ENCODE data around the gene MEGF11.

Gene MEGF11

DNA sequence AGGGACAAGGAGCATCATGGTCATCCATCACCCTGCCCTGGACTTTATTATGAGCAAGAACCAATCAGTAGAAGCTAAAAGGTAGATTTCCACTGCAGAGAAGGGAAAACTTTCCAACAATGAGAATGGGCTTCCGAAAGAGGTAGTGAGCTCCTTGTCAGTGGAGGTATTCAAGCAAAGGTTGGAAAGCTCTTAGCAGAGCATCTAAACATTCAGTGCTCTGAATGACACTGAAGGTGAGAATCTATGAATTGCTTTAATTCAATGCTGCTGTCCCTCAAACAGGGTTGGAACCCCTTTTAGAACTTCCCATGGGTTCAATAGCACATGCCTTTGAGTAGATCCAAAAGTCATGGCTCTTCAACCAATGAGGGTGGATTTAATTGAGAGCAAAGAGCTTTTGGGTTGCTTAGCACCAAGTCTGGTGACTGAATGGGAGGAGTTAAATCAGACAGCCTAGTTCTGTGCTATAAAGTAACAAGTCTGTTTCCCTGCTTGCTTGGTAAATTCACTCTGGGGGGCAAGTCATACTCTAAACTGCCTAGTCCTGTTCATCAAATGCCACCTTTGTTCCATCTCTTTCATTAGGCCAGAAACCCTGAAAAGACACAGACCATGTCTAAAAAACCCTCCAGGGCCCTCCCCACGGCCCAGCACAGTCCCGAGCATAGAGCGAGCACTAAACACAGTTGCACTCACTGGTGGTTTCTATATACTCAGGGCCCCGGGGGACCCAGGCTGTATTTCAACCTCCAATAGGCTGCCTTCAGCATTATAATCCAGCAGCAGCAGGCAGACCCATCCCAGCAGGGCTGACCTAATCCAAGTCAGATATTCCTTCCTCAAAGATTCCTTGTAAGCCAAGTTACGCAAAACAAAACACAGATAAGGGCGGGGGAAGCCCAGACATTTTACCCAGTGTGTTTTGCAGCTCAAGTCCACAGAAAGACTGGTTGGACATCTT is 161.2 kb downstream of the MEGF11 start:
- no peaks in the 10 kb centered on the region for H3K36me3 ChIP-seq (ENCODE audit: control insufficient read depth in 1 of 2, insufficient read depth in 2 of 2, low read length in 2 of 2)

DNA sequence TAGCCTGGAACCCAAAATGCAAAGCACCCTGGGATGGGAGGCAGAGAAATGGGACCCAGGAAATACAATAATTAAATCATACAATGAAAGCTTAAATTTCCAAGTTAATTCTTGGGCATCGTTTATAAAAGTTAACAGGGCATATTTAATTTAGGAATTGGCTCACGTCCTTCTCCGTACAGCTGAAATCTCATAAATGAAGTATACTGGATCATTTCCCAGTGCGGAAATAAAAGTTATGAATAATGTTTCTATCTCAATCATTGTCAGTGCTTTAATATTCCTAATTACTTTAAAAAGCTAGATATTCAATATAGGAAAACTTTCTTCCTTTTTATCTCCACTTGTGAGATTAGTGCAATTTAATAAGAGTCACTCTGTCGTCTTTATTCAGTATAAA is 164.0 kb downstream of the MEGF11 start:
- Histone ChIP-seq H3K9me3 (ENCODE audit: control insufficient read depth in 1 of 2, low read length in 2 of 2) (peaks cover 0 to 6% of the 10 kb centered on the region in 2 donors), H3K27me3 (ENCODE audit: low read depth, low read length) (no peaks in the 10 kb centered on the region), H3K27ac (ENCODE audit: low read length) (no peak overlapping the region), H3K36me3 (ENCODE audit: control insufficient read depth in 1 of 2, insufficient read depth in 2 of 2, low read length in 2 of 2) (no peaks in the 10 kb centered on the region), H3K4me1 (ENCODE audit: control insufficient read depth in 1 of 2, insufficient read depth in 2 of 2, low read length in 2 of 2) (no peaks in the 10 kb centered on the region), H3K4me3 (ENCODE audit: low read depth in 1 of 2, low read length in 2 of 2) (no peak overlapping the region)

More for the DNA sequence above, 161.2 kb downstream of the MEGF11 start:
- no peaks in the 10 kb centered on the region for H3K27me3 ChIP-seq (ENCODE audit: low read depth, low read length)
- H3K4me3 ChIP-seq (ENCODE audit: low read depth in 1 of 2, low read length in 2 of 2): no peak overlapping the region
- no peak overlapping the region for H3K27ac ChIP-seq (ENCODE audit: low read length)
- H3K9me3 ChIP-seq (ENCODE audit: control insufficient read depth in 1 of 2, low read length in 2 of 2): no peaks in the 10 kb centered on the region
- no peaks in the 10 kb centered on the region for H3K4me1 ChIP-seq (ENCODE audit: control insufficient read depth in 1 of 2, insufficient read depth in 2 of 2, low read length in 2 of 2)

DNA sequence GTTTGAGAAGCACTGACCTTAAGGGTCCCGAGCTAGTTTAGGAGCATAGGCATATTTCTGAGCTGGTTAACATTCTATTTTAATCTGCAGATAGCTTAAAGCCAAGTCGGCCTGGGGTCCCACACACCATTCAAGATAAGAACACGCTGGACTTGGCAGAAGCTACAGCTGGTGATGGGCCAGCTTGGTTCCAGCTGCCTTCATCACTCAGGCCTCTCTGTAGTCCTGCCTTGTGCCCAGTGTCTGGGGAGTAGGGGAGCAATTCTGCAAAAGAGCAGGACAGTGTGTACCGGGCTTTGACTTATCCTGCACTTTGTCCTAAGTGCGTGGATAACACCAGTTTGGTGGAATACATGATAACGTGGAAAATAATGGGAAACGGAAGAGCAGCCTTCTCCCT is 164.5 kb downstream of the MEGF11 start:
- no peaks in the 10 kb centered on the region for H3K36me3 ChIP-seq (ENCODE audit: control insufficient read depth in 1 of 2, insufficient read depth in 2 of 2, low read length in 2 of 2)
- H3K4me3 ChIP-seq (ENCODE audit: low read depth in 1 of 2, low read length in 2 of 2): no peak overlapping the region
- H3K4me1 ChIP-seq (ENCODE audit: control insufficient read depth in 1 of 2, insufficient read depth in 2 of 2, low read length in 2 of 2): no peaks in the 10 kb centered on the region
- H3K27ac ChIP-seq (ENCODE audit: low read length): no peak overlapping the region
- no peaks in the 10 kb centered on the region for H3K27me3 ChIP-seq (ENCODE audit: low read depth, low read length)
- peaks cover 0 to 9% of the 10 kb centered on the region in 2 donors for H3K9me3 ChIP-seq (ENCODE audit: control insufficient read depth in 1 of 2, low read length in 2 of 2)

DNA sequence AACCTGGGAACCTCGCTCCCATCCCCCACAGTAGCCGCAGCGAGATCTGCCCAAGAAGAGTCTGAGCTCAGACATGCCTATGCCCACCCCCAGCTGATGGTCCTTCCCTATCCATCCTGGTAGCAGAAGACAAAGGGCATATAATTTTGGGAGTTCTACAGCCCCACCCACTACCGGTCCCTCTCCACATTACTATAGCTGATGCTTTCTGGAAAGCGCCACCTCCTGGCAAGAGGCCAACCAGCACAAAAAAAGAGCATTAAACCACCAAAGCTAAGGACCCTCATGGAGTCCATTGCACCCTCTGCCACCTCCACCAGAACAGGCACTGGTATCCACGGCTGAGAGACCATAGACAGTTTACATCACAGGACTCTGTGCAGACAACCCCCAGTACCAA is 168.4 kb downstream of the MEGF11 start:
- no peaks in the 10 kb centered on the region for H3K27me3 ChIP-seq (ENCODE audit: low read depth, low read length)
- peaks cover 0 to 9% of the 10 kb centered on the region in 2 donors for H3K9me3 ChIP-seq (ENCODE audit: control insufficient read depth in 1 of 2, low read length in 2 of 2)
- no peak overlapping the region for H3K27ac ChIP-seq (ENCODE audit: low read length)
- H3K36me3 ChIP-seq (ENCODE audit: control insufficient read depth in 1 of 2, insufficient read depth in 2 of 2, low read length in 2 of 2): no peaks in the 10 kb centered on the region
- H3K4me1 ChIP-seq (ENCODE audit: control insufficient read depth in 1 of 2, insufficient read depth in 2 of 2, low read length in 2 of 2): no peaks in the 10 kb centered on the region
- no peak overlapping the region for H3K4me3 ChIP-seq (ENCODE audit: low read depth in 1 of 2, low read length in 2 of 2)

DNA sequence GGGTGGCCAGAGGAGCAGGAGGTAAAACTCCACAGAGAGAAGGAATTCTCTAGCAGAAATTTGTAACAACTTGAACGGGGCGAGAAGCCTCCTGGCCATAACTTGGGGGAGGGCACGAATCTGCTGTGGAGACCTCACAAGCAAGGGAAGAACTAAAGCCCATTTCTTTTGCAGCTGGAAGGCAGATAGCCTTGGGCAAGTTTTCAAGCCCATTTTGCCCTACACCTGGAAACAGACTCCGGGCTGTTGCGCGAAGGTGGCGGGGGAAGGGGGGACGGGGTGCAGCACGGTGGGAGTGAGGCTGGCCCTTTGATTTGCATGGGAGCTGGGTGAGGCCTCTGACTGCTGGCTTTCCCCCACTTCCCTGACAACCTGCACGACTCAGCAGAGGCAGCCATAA is 168.8 kb downstream of the MEGF11 start:
- H3K4me1 ChIP-seq (ENCODE audit: control insufficient read depth in 1 of 2, insufficient read depth in 2 of 2, low read length in 2 of 2): no peaks in the 10 kb centered on the region
- no peak overlapping the region for H3K27ac ChIP-seq (ENCODE audit: low read length)
- peaks cover 0 to 9% of the 10 kb centered on the region in 2 donors for H3K9me3 ChIP-seq (ENCODE audit: control insufficient read depth in 1 of 2, low read length in 2 of 2)
- H3K36me3 ChIP-seq (ENCODE audit: control insufficient read depth in 1 of 2, insufficient read depth in 2 of 2, low read length in 2 of 2): no peaks in the 10 kb centered on the region
- H3K4me3 ChIP-seq (ENCODE audit: low read depth in 1 of 2, low read length in 2 of 2): no peak overlapping the region
- no peaks in the 10 kb centered on the region for H3K27me3 ChIP-seq (ENCODE audit: low read depth, low read length)

DNA sequence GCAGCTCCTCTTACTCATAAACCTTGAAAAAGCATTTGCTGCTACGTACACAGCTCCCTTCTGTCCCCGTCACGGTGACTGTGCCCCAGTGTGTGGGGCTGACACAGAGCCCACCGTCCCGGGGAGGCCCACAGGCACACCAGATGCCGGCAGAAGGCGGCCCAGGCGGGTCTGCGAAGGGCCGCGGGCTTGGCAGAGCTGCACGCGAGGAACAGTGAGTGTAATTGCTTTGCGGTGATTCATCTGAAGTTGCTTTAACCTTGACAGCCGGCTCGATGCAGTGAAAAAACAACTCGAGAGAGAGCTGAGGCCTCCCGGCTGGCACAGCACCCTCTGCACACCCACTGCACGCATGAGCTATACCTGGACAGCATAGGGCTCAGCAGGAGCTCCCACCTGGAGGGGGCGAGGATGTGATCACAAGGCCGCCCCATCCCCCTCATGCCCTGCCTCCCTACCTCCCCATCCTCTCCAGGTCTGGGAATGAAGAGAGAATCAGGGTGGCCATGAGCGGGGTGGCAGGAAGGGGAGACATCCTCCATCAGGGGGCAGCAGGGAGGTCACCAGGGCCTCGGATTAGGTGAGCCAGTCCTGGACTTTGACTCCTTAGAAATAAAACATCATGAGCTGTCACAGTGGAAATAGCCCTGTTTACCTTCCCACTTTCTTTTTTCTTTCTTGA is 172.7 kb downstream of the MEGF11 start:
- Histone ChIP-seq H3K27ac (ENCODE audit: low read length) (no peak overlapping the region), H3K4me3 (ENCODE audit: low read depth in 1 of 2, low read length in 2 of 2) (no peak overlapping the region), H3K27me3 (ENCODE audit: low read depth, low read length) (peaks cover 5% of the 10 kb centered on the region), H3K36me3 (ENCODE audit: control insufficient read depth in 1 of 2, insufficient read depth in 2 of 2, low read length in 2 of 2) (no peaks in the 10 kb centered on the region), H3K4me1 (ENCODE audit: control insufficient read depth in 1 of 2, insufficient read depth in 2 of 2, low read length in 2 of 2) (no peaks in the 10 kb centered on the region), H3K9me3 (ENCODE audit: control insufficient read depth in 1 of 2, low read length in 2 of 2) (peaks cover 0 to 9% of the 10 kb centered on the region in 2 donors)

DNA sequence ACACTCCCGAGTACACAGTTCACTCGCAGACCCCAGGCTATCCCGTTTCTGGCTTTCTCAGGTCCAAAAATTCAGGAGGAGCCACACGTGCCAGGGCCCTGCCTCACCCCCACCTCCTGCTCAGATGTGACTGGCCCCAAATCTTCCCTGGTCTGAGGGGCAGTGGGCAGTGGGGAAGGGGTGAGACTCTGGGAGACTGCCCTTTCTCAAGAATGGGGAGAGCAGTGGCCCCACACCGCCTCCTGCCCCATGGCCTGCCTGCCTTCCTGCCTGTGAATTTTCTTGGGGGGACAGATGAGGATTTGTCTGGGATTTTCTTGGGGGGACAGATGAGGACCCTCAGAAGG is 174.6 kb downstream of the MEGF11 start:
- Histone ChIP-seq H3K36me3 (ENCODE audit: control insufficient read depth in 1 of 2, insufficient read depth in 2 of 2, low read length in 2 of 2) (no peaks in the 10 kb centered on the region), H3K4me1 (ENCODE audit: control insufficient read depth in 1 of 2, insufficient read depth in 2 of 2, low read length in 2 of 2) (no peaks in the 10 kb centered on the region), H3K9me3 (ENCODE audit: control insufficient read depth in 1 of 2, low read length in 2 of 2) (no peaks in the 10 kb centered on the region), H3K27ac (ENCODE audit: low read length) (no peak overlapping the region), H3K27me3 (ENCODE audit: low read depth, low read length) (peaks cover 5% of the 10 kb centered on the region), H3K4me3 (ENCODE audit: low read depth in 1 of 2, low read length in 2 of 2) (no peak overlapping the region)

DNA sequence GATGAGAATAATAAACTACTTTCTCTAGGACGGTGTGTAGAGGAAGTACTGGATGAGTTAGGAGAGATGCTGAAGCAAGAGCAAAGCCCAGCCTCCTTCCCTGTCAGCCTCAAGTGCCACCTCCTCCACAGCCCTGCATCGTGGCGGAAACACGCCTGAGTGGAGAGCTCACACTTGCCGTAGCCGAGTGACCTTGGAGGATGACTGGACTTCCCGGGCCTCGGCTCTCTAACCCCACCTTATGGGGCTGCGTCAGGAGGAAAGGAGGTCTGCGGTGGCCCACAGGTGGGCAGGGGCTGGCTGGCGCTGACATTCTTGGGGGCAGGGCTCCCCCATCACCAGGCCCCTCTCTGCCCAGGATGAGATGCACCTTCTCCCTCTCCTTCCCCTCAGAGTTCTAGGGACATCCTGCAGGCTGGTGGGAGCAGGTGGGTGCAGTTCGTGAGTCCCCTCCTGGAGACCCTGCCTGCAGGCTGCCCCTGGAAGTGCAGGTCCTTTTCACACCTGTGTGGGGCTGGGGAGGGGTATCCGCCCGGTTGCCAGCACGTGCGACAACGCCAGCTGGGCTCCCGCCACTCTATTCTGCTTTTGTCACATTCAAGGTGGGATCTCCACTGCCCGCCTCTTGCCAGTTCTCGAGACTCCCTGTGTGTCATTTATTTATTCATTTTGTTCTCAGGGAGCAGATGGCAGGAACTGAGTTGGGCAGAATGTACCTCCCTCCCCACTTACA is 175.2 kb downstream of the MEGF11 start:
- Histone ChIP-seq H3K4me3 (ENCODE audit: low read depth in 1 of 2, low read length in 2 of 2) (no peak overlapping the region), H3K36me3 (ENCODE audit: control insufficient read depth in 1 of 2, insufficient read depth in 2 of 2, low read length in 2 of 2) (no peaks in the 10 kb centered on the region), H3K27ac (ENCODE audit: low read length) (no peak overlapping the region), H3K27me3 (ENCODE audit: low read depth, low read length) (peaks cover 5% of the 10 kb centered on the region), H3K9me3 (ENCODE audit: control insufficient read depth in 1 of 2, low read length in 2 of 2) (no peaks in the 10 kb centered on the region), H3K4me1 (ENCODE audit: control insufficient read depth in 1 of 2, insufficient read depth in 2 of 2, low read length in 2 of 2) (no peaks in the 10 kb centered on the region)

DNA sequence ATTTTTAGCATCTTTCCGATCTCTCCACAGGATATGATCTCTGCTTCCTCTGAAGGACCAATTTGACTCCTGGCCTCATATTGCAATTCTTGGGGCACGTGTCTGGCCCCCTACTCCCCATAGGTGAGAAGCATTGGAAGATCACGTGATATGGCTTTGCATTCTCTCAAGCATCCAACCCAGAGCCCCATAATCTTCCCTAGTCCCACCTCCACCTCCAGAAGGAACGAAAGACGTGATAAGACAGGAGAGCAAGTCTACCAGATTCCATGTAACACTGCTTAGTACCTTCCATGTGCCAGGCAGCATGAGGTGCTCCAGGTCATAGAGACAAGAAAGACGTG is 176.3 kb downstream of the MEGF11 start:
- Histone ChIP-seq H3K9me3 (ENCODE audit: control insufficient read depth in 1 of 2, low read length in 2 of 2) (no peaks in the 10 kb centered on the region), H3K4me3 (ENCODE audit: low read depth in 1 of 2, low read length in 2 of 2) (no peak overlapping the region), H3K36me3 (ENCODE audit: control insufficient read depth in 1 of 2, insufficient read depth in 2 of 2, low read length in 2 of 2) (no peaks in the 10 kb centered on the region), H3K27ac (ENCODE audit: low read length) (no peak overlapping the region), H3K4me1 (ENCODE audit: control insufficient read depth in 1 of 2, insufficient read depth in 2 of 2, low read length in 2 of 2) (no peaks in the 10 kb centered on the region), H3K27me3 (ENCODE audit: low read depth, low read length) (peaks cover 5% of the 10 kb centered on the region)

DNA sequence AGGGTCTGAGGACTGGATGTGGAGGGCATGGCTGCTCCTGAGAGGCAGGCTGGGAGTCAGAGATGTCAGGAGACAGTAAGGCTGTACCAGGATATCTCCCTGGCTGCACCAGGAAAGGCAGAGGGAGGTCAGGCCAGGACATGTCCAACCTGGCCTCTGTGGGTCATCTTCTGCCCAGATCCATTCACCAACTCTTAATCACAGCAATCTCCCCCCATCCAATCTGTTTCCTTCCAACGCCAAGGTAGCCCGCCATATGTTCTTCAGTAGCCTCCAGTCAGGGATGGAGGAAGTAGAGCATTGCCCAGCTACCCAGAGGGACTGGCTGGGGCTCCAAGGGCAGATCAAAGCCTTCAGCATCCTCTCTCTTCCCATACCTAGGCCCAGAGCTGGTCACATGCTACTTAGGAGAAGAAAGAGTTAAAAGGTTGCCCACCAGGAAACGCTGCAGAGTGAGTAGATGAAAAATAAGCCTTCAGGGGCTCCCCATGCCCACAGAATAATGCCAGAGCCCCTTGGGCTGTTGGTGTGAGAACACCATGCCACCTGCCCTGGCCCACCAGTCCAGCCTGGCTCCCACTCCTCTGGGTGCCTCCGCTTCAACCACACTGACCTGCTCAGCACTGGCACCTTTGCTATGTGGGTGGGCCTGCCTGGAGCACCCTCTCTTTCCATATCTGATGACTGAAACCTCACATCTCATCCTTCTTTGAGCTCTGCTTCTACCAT is 176.8 kb downstream of the MEGF11 start:
- Histone ChIP-seq H3K4me1 (ENCODE audit: control insufficient read depth in 1 of 2, insufficient read depth in 2 of 2, low read length in 2 of 2) (no peaks in the 10 kb centered on the region), H3K4me3 (ENCODE audit: low read depth in 1 of 2, low read length in 2 of 2) (no peak overlapping the region), H3K27me3 (ENCODE audit: low read depth, low read length) (peaks cover 5% of the 10 kb centered on the region), H3K9me3 (ENCODE audit: control insufficient read depth in 1 of 2, low read length in 2 of 2) (no peaks in the 10 kb centered on the region), H3K27ac (ENCODE audit: low read length) (no peak overlapping the region), H3K36me3 (ENCODE audit: control insufficient read depth in 1 of 2, insufficient read depth in 2 of 2, low read length in 2 of 2) (no peaks in the 10 kb centered on the region)

DNA sequence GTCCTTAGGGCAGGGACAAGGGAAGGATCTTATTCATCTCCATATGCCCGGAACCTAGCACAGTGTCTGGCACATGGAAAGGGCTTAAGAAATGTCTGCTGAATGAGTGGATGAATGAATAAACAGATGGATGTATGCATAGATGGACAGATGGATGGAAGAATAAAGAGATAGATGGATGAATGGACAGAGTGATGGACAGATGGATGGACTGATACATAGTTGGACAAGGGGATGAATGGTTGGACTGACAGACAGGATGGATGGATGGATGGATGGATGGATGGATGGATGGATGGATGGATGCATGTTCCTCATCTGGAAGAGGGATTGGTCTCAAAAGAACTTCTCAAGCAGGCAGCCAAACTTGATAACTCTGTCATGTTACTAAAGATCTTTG is 177.6 kb downstream of the MEGF11 start:
- Histone ChIP-seq H3K4me1 (ENCODE audit: control insufficient read depth in 1 of 2, insufficient read depth in 2 of 2, low read length in 2 of 2) (no peaks in the 10 kb centered on the region), H3K27me3 (ENCODE audit: low read depth, low read length) (peaks cover 5% of the 10 kb centered on the region), H3K9me3 (ENCODE audit: control insufficient read depth in 1 of 2, low read length in 2 of 2) (no peaks in the 10 kb centered on the region), H3K4me3 (ENCODE audit: low read depth in 1 of 2, low read length in 2 of 2) (no peak overlapping the region), H3K36me3 (ENCODE audit: control insufficient read depth in 1 of 2, insufficient read depth in 2 of 2, low read length in 2 of 2) (no peaks in the 10 kb centered on the region), H3K27ac (ENCODE audit: low read length) (no peak overlapping the region)
